Trophoblast cell (in vitro differentiated cells and primary cell): Measurements from ENCODE around the gene ZNF672.

ENCODE experiments used
- DNase-seq, 2 donors: peaks; one replicate each; pipeline ENCODE4 v3.0.0-alpha.2; 2016
- H2AFZ ChIP-seq: 2 replicates; pipeline ENCODE4 v1.6.1; 2013; ENCODE audit warnings: low read length, moderate library complexity, mild to moderate bottlenecking; ENCODE audit not compliant: insufficient read depth, poor library complexity
- H2AK5ac ChIP-seq: 2 replicates; pipeline ENCODE4 v1.6.1; 2013; ENCODE audit warnings: mild to moderate bottlenecking, low read length
- H2BK120ac ChIP-seq: 2 replicates; pipeline ENCODE4 v1.6.1; 2013; ENCODE audit warnings: low read length, mild to moderate bottlenecking, moderate library complexity; ENCODE audit not compliant: insufficient read depth, poor library complexity
- H2BK12ac ChIP-seq: 2 replicates; pipeline ENCODE4 v1.6.1; 2013; ENCODE audit warnings: mild to moderate bottlenecking, low read length, moderate library complexity
- H2BK5ac ChIP-seq: 2 replicates; pipeline ENCODE4 v1.6.1; 2013; ENCODE audit warnings: low read length, low read depth, moderate library complexity, mild to moderate bottlenecking; ENCODE audit not compliant: poor library complexity
- H3K14ac ChIP-seq: 2 replicates; pipeline ENCODE4 v1.6.1; 2013; ENCODE audit warnings: mild to moderate bottlenecking, low read length
- H3K18ac ChIP-seq: 2 replicates; pipeline ENCODE4 v1.6.1; 2013; ENCODE audit warnings: mild to moderate bottlenecking, low read length
- H3K23ac ChIP-seq: 2 replicates; pipeline ENCODE4 v1.6.1; 2013; ENCODE audit warnings: low read length
- H3K27ac ChIP-seq: 2 replicates; pipeline ENCODE4 v1.5.1; 2013; ENCODE audit warnings: low read depth, mild to moderate bottlenecking, inconsistent platforms, low read length, moderate library complexity
- H3K27me3 ChIP-seq: 2 replicates; pipeline ENCODE4 v1.6.1; 2013; ENCODE audit warnings: inconsistent platforms, mild to moderate bottlenecking, low read length, moderate library complexity; ENCODE audit not compliant: insufficient read depth
- H3K36me3 ChIP-seq, 2 experiments: 1 replicate in 1 of 2; 2 replicates in 1 of 2; pipeline ENCODE4 v1.6.1; 2013; ENCODE audit warnings: low read length in 2 of 2, mild to moderate bottlenecking in 2 of 2, moderate library complexity in 1 of 2; ENCODE audit not compliant: insufficient read depth in 2 of 2, control insufficient read depth in 1 of 2
- H3K4ac ChIP-seq: 2 replicates; pipeline ENCODE4 v1.6.1; 2013; ENCODE audit warnings: low read depth, mild to moderate bottlenecking, low read length, moderate library complexity
- H3K4me1 ChIP-seq, 2 experiments: 1 replicate in 1 of 2; 2 replicates in 1 of 2; pipeline ENCODE4 v1.6.1; 2013; ENCODE audit warnings: low read length in 2 of 2, mild to moderate bottlenecking in 2 of 2, moderate library complexity in 1 of 2; ENCODE audit not compliant: insufficient read depth in 2 of 2, control insufficient read depth in 1 of 2
- H3K4me2 ChIP-seq: 2 replicates; pipeline ENCODE4 v1.6.1; 2013; ENCODE audit warnings: inconsistent platforms, mild to moderate bottlenecking, low read length, moderate library complexity
- H3K4me3 ChIP-seq: 2 replicates; pipeline ENCODE4 v1.5.1; 2013; ENCODE audit warnings: mild to moderate bottlenecking, low read depth, low read length, inconsistent platforms
- H3K79me1 ChIP-seq: one replicate; pipeline ENCODE4 v1.6.1; 2013; ENCODE audit warnings: low read length
- H3K79me2 ChIP-seq: 2 replicates; pipeline ENCODE4 v1.6.1; 2013; ENCODE audit warnings: low read length, mild to moderate bottlenecking; ENCODE audit not compliant: control insufficient read depth, insufficient read depth, poor library complexity
- H3K9ac ChIP-seq: 2 replicates; pipeline ENCODE4 v1.6.1; 2013; ENCODE audit warnings: mild to moderate bottlenecking, low read length
- H3K9me3 ChIP-seq: 2 replicates; pipeline ENCODE4 v1.6.1; 2013; ENCODE audit warnings: low read depth, mild to moderate bottlenecking, control low read depth, inconsistent platforms, low read length; ENCODE audit not compliant: insufficient read depth
- H4K12ac ChIP-seq: 2 replicates; pipeline ENCODE4 v1.6.1; 2013; ENCODE audit warnings: low read depth, mild to moderate bottlenecking, low read length, moderate library complexity
- H4K8ac ChIP-seq: 2 replicates; pipeline ENCODE4 v1.6.1; 2013; ENCODE audit warnings: low read depth, mild to moderate bottlenecking, low read length, moderate library complexity
- H4K91ac ChIP-seq: one replicate; pipeline ENCODE4 v1.6.1; 2013; ENCODE audit warnings: low read depth, mild to moderate bottlenecking, low read length, moderate library complexity
- WGBS: extraction: QIAGEN DNeasy Blood & Tissue Kit; methylation state at CpG from one replicate; pipeline ENCODE4 v1.1.7; 2013; ENCODE audit warnings: missing lambda C conversion rate; ENCODE audit not compliant: insufficient read length, insufficient coverage; ENCODE audit errors: extremely low coverage; 5-methylcytosine and 5-hydroxymethylcytosine counted together

ZNF672 gene

DNA sequence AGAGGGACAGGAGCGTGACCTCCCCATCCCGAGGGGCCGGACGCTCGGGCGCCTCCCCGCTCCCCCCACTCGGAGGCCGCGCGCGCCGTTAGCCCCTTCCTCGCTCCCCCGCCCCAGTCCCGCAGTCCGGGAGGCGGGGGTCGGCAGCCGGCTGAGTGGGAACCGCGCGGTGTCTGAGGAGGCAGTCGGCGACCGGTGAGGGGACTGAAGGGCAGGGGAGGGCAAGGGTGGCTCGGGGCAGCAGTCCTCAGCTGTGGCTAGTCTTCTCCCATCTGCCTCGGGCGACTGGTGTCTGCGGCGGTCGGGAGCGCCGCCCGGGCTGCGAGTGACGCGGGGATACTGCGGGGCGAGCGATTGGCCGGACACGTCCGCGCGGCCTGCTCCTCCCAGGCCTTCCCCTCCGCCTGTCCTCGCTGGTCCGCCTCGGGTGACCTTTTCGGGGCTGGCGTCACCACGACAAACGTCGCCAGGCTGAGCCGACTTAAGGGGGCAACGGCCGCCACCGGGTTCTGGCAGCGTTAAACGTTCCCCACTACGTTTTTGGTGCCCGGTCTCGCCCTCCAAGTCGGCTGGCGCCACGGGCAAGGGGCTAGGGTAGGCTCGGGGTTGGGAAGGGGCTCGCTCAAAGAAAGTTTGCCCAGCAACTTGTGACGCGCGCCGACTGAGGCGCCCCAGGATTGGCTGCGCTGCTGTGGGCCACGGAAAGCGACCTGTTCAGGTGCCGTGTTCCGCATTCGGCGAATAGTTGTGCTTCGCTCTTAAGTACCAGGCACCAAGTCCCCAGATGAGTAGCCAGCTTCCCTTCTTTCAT is 538 bp downstream of the ZNF672 start:
- Histone ChIP-seq H4K12ac (peak overlapping the region; percentile 17), H3K4me3 (peak overlapping the region; percentile 88), H3K27me3 (no peaks in the 10 kb centered on the region), H3K4me2 (peak overlapping the region; percentile 77), H3K4ac (peak overlapping the region; percentile 61), H3K9me3 (no peaks in the 10 kb centered on the region), H2BK12ac (no peak overlapping the region), H3K18ac (peak overlapping the region; percentile 85), H2AFZ (peak overlapping the region; percentile 57), H3K9ac (peak overlapping the region; percentile 55), H4K91ac (peak overlapping the region; percentile 82), H2AK5ac (peak overlapping the region; percentile 28), H2BK120ac (peak overlapping the region; percentile 35), H2BK5ac (peak overlapping the region; percentile 59), H3K36me3 (peaks cover 2 to 8% of the 10 kb centered on the region in 2 experiments), H4K8ac (peak overlapping the region; percentile 74), H3K79me2 (peaks cover 7% of the 10 kb centered on the region), H3K23ac (no peak overlapping the region), H3K79me1 (peaks cover 12% of the 10 kb centered on the region), H3K14ac (peak overlapping the region; percentile 93), H3K27ac (peak overlapping the region; percentile 93), H3K4me1 (peaks cover 2 to 4% of the 10 kb centered on the region in 2 experiments)
- peak; percentile 94 to 97 for DNase-seq
- no CpG with 5 or more reads among the region's 82 CpGs for WGBS

DNA sequence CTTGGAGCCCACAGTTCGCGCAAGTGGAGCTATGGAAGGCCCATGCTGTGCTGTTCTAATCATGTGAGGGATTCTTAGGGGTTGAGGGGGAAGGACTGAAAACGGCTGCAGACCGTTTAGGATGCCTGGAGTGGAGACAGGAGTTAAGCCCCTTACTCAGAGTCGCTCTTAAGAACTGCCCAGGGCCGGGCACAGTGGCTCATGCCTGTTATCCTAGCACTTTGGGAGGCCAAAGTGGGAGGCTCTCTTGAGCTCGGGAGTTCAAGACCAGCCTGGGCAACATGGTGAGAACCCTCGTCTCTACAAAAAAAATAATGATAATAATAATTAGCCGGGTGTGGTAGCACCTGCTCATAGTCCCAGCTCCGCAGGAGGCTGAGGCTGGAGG is 1.1 kb downstream of the ZNF672 start:
- Histone ChIP-seq H3K27ac (peak overlapping the region; percentile 93), H4K12ac (peak overlapping the region; percentile 54), H2AFZ (peak overlapping the region; percentile 20), H3K79me2 (peaks cover 7% of the 10 kb centered on the region), H2BK5ac (no peak overlapping the region), H3K4me1 (peaks cover 2 to 4% of the 10 kb centered on the region in 2 experiments), H3K4me3 (peak overlapping the region; percentile 88), H3K4me2 (peak overlapping the region; percentile 77), H3K4ac (peak overlapping the region; percentile 61), H3K9me3 (no peaks in the 10 kb centered on the region), H3K23ac (no peak overlapping the region), H2BK120ac (no peak overlapping the region), H4K91ac (peak overlapping the region; percentile 82), H3K14ac (peak overlapping the region; percentile 5), H4K8ac (peak overlapping the region; percentile 54), H2BK12ac (no peak overlapping the region), H3K79me1 (peaks cover 12% of the 10 kb centered on the region), H3K36me3 (peaks cover 2 to 8% of the 10 kb centered on the region in 2 experiments), H3K27me3 (no peaks in the 10 kb centered on the region), H3K9ac (peak overlapping the region; percentile 6), H2AK5ac (no peak overlapping the region), H3K18ac (peak overlapping the region; percentile 27)
- no peak for DNase-seq
- WGBS, result no CpG with 5 or more reads among the region's 10 CpGs

DNA sequence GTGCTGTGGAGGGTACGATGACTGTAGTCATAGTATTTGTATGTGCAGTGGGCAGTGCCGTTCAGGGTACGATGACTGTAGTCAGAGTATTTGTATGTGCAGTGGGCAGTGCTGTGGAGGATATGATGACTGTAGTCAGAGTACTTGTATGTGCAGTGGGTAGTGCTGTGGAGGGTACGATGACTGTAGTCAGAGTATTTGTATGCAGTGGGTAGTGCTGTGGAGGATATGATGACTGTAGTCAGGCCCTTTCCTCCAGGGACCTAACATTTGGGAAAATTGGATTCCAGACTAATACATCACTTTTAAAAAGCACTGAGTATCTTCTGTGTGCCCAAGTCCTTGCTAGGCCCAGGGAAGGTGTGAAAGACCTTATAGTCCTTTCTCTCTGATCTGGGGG is 2.9 kb downstream of the ZNF672 start:
- Histone ChIP-seq H4K8ac (no peak overlapping the region), H3K79me2 (peaks cover 7% of the 10 kb centered on the region), H3K27me3 (no peaks in the 10 kb centered on the region), H3K4ac (peak overlapping the region; percentile 16), H3K79me1 (peaks cover 12% of the 10 kb centered on the region), H3K4me2 (no peak overlapping the region), H3K9ac (no peak overlapping the region), H4K91ac (no peak overlapping the region), H3K4me3 (no peak overlapping the region), H3K4me1 (peaks cover 2 to 4% of the 10 kb centered on the region in 2 experiments), H2BK120ac (no peak overlapping the region), H3K9me3 (no peaks in the 10 kb centered on the region), H2AFZ (no peak overlapping the region), H3K23ac (no peak overlapping the region), H4K12ac (no peak overlapping the region), H3K27ac (no peak overlapping the region), H2BK12ac (no peak overlapping the region), H3K36me3 (peaks cover 11 to 23% of the 10 kb centered on the region in 2 experiments), H3K14ac (no peak overlapping the region), H2AK5ac (no peak overlapping the region), H2BK5ac (no peak overlapping the region), H3K18ac (no peak overlapping the region)
- no CpG with 5 or more reads among the region's 4 CpGs for WGBS
- no peak for DNase-seq

DNA sequence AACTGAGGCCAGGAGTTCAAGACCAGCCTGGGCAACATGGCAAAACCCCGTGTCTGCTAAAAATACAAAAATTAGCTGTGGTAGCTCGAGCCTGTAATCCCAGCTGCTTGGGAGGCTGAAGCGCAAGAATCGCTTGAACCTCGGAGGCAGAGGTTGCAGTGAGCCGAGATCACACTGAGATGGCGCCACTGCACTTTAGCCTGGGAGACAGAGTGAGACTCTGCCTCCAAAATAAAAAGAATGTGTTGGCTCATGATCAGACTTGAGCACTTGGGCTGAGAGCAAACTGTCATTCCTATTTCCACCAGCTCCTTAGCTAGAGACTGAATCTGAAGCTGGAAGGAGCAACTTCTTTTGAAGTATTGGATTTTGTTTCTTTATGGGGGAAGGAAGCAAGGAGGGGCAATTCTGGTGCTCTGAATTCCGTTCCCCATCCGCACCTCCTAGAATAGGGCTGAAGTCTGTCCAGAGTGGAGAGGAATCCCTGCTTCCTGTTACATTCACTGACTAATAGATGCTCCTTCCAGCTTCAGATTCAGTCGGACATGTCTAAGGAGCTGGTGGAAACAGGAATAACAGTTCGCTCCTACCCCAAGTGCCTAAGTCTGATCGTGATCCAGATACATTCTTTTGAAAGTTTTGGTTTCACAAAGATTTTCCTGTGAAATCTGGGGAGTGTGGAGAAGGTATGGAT is 3.8 kb downstream of the ZNF672 start:
- no peak overlapping the region for H2BK5ac ChIP-seq
- no peak overlapping the region for H4K91ac ChIP-seq
- no peak overlapping the region for H2AK5ac ChIP-seq
- no peak overlapping the region for H3K9ac ChIP-seq
- H3K79me1 ChIP-seq, result peaks cover 12% of the 10 kb centered on the region
- H4K12ac ChIP-seq, result no peak overlapping the region
- no peak overlapping the region for H3K14ac ChIP-seq
- no peak overlapping the region for H4K8ac ChIP-seq
- H3K36me3 ChIP-seq, result peaks cover 17 to 30% of the 10 kb centered on the region in 2 experiments
- no peak overlapping the region for H3K4me2 ChIP-seq
- peaks cover 7% of the 10 kb centered on the region for H3K79me2 ChIP-seq
- peak overlapping the region; percentile 34 for H3K4ac ChIP-seq
- H3K27me3 ChIP-seq, result no peaks in the 10 kb centered on the region
- H3K23ac ChIP-seq, result no peak overlapping the region
- no peak overlapping the region for H2BK120ac ChIP-seq
- no peak overlapping the region for H3K18ac ChIP-seq
- no peak overlapping the region for H2BK12ac ChIP-seq
- H3K9me3 ChIP-seq, result no peaks in the 10 kb centered on the region
- no peak overlapping the region for H2AFZ ChIP-seq
- H3K4me1 ChIP-seq, result peaks cover 2 to 4% of the 10 kb centered on the region in 2 experiments
- H3K27ac ChIP-seq, result no peak overlapping the region
- no CpG with 5 or more reads among the region's 12 CpGs for WGBS
- H3K4me3 ChIP-seq, result no peak overlapping the region
- DNase-seq, result peak in 1 of 2 donors; percentile 23
